NCI-H69 (cell line): ENCODE results near the gene SYNGR3.
"Not testable (repeated sequence)": the region's sequence is repeated elsewhere in the genome, so short reads cannot be mapped to it uniquely, and the experiment has no call there.

Experiments used
- DNase-seq: peaks from one replicate; lab custom pipeline; 2025; lab: John Stamatoyannopoulos, UW

SYNGR3 gene

GRCh38 chr16:1989209-1990100 lies at the start of gene SYNGR3:
SYNGR3 (plus strand) TSS chr16:1989970; CDS start chr16:1990103, 133 bp downstream.
- DNase-seq = peak; percentile 90

- DNase-seq = no peak
These were observed 49.3 kb upstream of the SYNGR3 start for GRCh38 chr16:1940273-1941161.

GRCh38 chr16:1941162-1942046 lies 48.4 kb upstream of the SYNGR3 start:
- no peak for DNase-seq

- peak; percentile 28 for DNase-seq
These were observed 47.5 kb upstream of the SYNGR3 start for GRCh38 chr16:1942047-1942809.

- peak; percentile 100 for DNase-seq
These were observed 46.7 kb upstream of the SYNGR3 start, which contains the start of gene MSRB1 for GRCh38 chr16:1942810-1943726. MSRB1 (minus strand) TSS chr16:1943199; CDS start chr16:1943156, 43 bp downstream.

GRCh38 chr16:1944612-1945199 lies 45.1 kb upstream of the SYNGR3 start:
- DNase-seq = no peak

- no peak for DNase-seq
These were observed 44.0 kb upstream of the SYNGR3 start for GRCh38 chr16:1945559-1946391.

- no peak for DNase-seq
These were observed 43.0 kb upstream of the SYNGR3 start for GRCh38 chr16:1946495-1947368.

- DNase-seq = no peak
These were observed 42.5 kb upstream of the SYNGR3 start for GRCh38 chr16:1947369-1947670.

GRCh38 chr16:1949507-1949906 lies 40.3 kb upstream of the SYNGR3 start:
- DNase-seq = no peak

GRCh38 chr16:1950047-1950446 lies 39.7 kb upstream of the SYNGR3 start:
- DNase-seq = no peak

- DNase-seq = no peak
These were observed 39.2 kb upstream of the SYNGR3 start for GRCh38 chr16:1950559-1950958.

GRCh38 chr16:1953734-1954133 lies 36.0 kb upstream of the SYNGR3 start:
- DNase-seq = no peak

GRCh38 chr16:1957434-1958142 lies 32.2 kb upstream of the SYNGR3 start:
- not testable (repeated sequence) for DNase-seq

- not testable (repeated sequence) for DNase-seq
These were observed 31.7 kb upstream of the SYNGR3 start for GRCh38 chr16:1958143-1958491.

- DNase-seq = no peak
These were observed 31.0 kb upstream of the SYNGR3 start for GRCh38 chr16:1958715-1959268.
